Vagina (tissue), 2 donors: ENCODE results near the gene PROB1. TPM values are rescaled to one million over a fixed set of nuclear protein-coding genes. Genes with fewer than 3 reads are reported as not detected.

ENCODE experiments used
- DNase-seq, 2 donors: peaks; one replicate each; pipeline ENCODE4 v3.0.0-alpha.2; 2017; ENCODE audit errors: extremely low spot score in 2 of 2
- H3K27ac ChIP-seq: fragments of 200-600 bp; sonication (generic); one replicate; pipeline ENCODE4 v1.5.1; 2019
- H3K27me3 ChIP-seq: fragments of 200-600 bp; sonication (generic); one replicate; pipeline ENCODE4 v1.5.1; 2019
- H3K36me3 ChIP-seq, 2 donors: fragments of 200-600 bp; sonication (generic); one replicate each; pipeline ENCODE4 v1.5.1; 2017 to 2019
- H3K4me1 ChIP-seq: fragments of 200-600 bp; sonication (generic); one replicate; pipeline ENCODE4 v1.5.1; 2019
- H3K4me3 ChIP-seq, 2 donors: fragments of 200-600 bp; sonication (generic); 1 replicate in 1 of 2; 2 replicates in 1 of 2; pipeline ENCODE4 v1.5.1; 2016 to 2019
- H3K9me3 ChIP-seq: fragments of 200-600 bp; sonication (generic); one replicate; pipeline ENCODE4 v1.5.1; 2019
- CTCF ChIP-seq, 3 experiments: fragments of 450-650 bp in 2 of 3; fragments of 200-600 bp in 1 of 3; sonication (generic) in 1 of 3; IDR thresholded peaks; one replicate each; pipeline ENCODE4 v1.5.1; 2017 to 2019; ENCODE audit warnings: antibody characterized with exemption in 3 of 3, mild to moderate bottlenecking in 2 of 3, moderate library complexity in 2 of 3
- POLR2A ChIP-seq, 2 donors: fragments of 450-650 bp; IDR thresholded peaks; one replicate each; pipeline ENCODE4 v1.6.1; 2017; ENCODE audit warnings: antibody characterized with exemption in 2 of 2, mild to moderate bottlenecking in 2 of 2, moderate library complexity in 2 of 2
- POLR2AphosphoS5 ChIP-seq, 2 donors: sonication (generic); formaldehyde crosslinking; IDR thresholded peaks; one replicate each; pipeline ENCODE4 v1.9.0; 2017; ENCODE audit warnings: antibody characterized with exemption in 2 of 2, mild to moderate bottlenecking in 2 of 2, low read depth in 1 of 2; ENCODE audit not compliant: insufficient read depth in 1 of 2
- intact Hi-C: fragments of 100-400 bp; cut with DNase I; formaldehyde crosslinking; loops from one replicate; pipeline ENCODE4 v1.15.1; 2023
- total RNA-seq: library from RNA; depleted of rRNA; stranded (reverse); fragments of >200 nt; gene quantifications from one replicate; pipeline ENCODE4 v1.2.3, GENCODE V29; 2016

Gene PROB1
- total RNA-seq, 1 donor from 2014 or later = 2.5 TPM

- intact Hi-C loops = loop anchor here (5.0 kb wide), 1 partner anchor 92 kb away; no protein-coding TSS in a partner anchor
- H3K9me3 ChIP-seq = no peaks in the 10 kb centered on the region
- no peaks in the 10 kb centered on the region for H3K27me3 ChIP-seq
- TF ChIP-seq POLR2A (IDR thresholded peaks at IDR 0.05) = no peak
- no peak for TF ChIP-seq CTCF (IDR thresholded peaks at IDR 0.05)
- TF ChIP-seq POLR2AphosphoS5 (IDR thresholded peaks at IDR 0.05; ENCODE audit: insufficient read depth in 1 of 2, low read depth in 1 of 2) = no peak
- H3K4me1 ChIP-seq = no peaks in the 10 kb centered on the region
- H3K36me3 ChIP-seq = peaks cover 0 to 30% of the 10 kb centered on the region in 2 donors
- no peak for DNase-seq
- no peak overlapping the region for H3K4me3 ChIP-seq
- no peak overlapping the region for H3K27ac ChIP-seq
These were observed 30.6 kb upstream of the PROB1 start for GRCh38 chr5:139425497-139425896.

- intact Hi-C loops = no loop called here
These were observed 27.5 kb upstream of the PROB1 start for GRCh38 chr5:139422307-139422893.

GRCh38 chr5:139419226-139420192 lies 24.6 kb upstream of the PROB1 start:
- no peak for TF ChIP-seq CTCF (IDR thresholded peaks at IDR 0.05)
- no peak for TF ChIP-seq POLR2AphosphoS5 (IDR thresholded peaks at IDR 0.05; ENCODE audit: insufficient read depth in 1 of 2, low read depth in 1 of 2)
- TF ChIP-seq POLR2A (IDR thresholded peaks at IDR 0.05) = no peak
- H3K36me3 ChIP-seq = peaks cover 0 to 4% of the 10 kb centered on the region in 2 donors
- peaks cover 32% of the 10 kb centered on the region for H3K4me1 ChIP-seq
- no peaks in the 10 kb centered on the region for H3K27me3 ChIP-seq
- DNase-seq = no peak
- no peaks in the 10 kb centered on the region for H3K9me3 ChIP-seq
- intact Hi-C loops = no loop called here
- no peak overlapping the region for H3K27ac ChIP-seq
- no peak overlapping the region for H3K4me3 ChIP-seq

More at GRCh38 chr5:139422307-139422893, 27.5 kb upstream of the PROB1 start:
- H3K4me1 ChIP-seq = peaks cover 5% of the 10 kb centered on the region
- no peak overlapping the region for H3K27ac ChIP-seq
- DNase-seq = no peak
- no peak overlapping the region for H3K4me3 ChIP-seq
- peak; percentile 77 to 86 (median 84) for TF ChIP-seq CTCF (IDR thresholded peaks at IDR 0.05)
- no peak for TF ChIP-seq POLR2A (IDR thresholded peaks at IDR 0.05)
- TF ChIP-seq POLR2AphosphoS5 (IDR thresholded peaks at IDR 0.05; ENCODE audit: insufficient read depth in 1 of 2, low read depth in 1 of 2) = no peak
- H3K9me3 ChIP-seq = no peaks in the 10 kb centered on the region
- peaks cover 0 to 20% of the 10 kb centered on the region in 2 donors for H3K36me3 ChIP-seq
- no peaks in the 10 kb centered on the region for H3K27me3 ChIP-seq

GRCh38 chr5:139418793-139419192 lies 23.9 kb upstream of the PROB1 start:
- H3K4me3 ChIP-seq = no peak overlapping the region
- H3K4me1 ChIP-seq = peaks cover 39% of the 10 kb centered on the region
- no peaks in the 10 kb centered on the region for H3K27me3 ChIP-seq
- intact Hi-C loops = no loop called here
- H3K36me3 ChIP-seq = no peaks in the 10 kb centered on the region
- DNase-seq = no peak
- no peaks in the 10 kb centered on the region for H3K9me3 ChIP-seq
- TF ChIP-seq POLR2A (IDR thresholded peaks at IDR 0.05) (no peak), CTCF (IDR thresholded peaks at IDR 0.05) (no peak), POLR2AphosphoS5 (IDR thresholded peaks at IDR 0.05; ENCODE audit: insufficient read depth in 1 of 2, low read depth in 1 of 2) (no peak)
- H3K27ac ChIP-seq = no peak overlapping the region
